Heart right ventricle (tissue), 16 donors: ENCODE data around the gene PLVAP. TPM values are rescaled to one million over a fixed set of nuclear protein-coding genes. Genes with fewer than 3 reads are reported as not detected.

Experiments
- ATAC-seq, 8 donors: fragments of 200-7000 bp; cut with Tn5 transposase; one replicate each; pipeline ENCODE4 v1.9.1; 2020; ENCODE audit warnings: mild to moderate bottlenecking in 8 of 8, moderate library complexity in 8 of 8, moderate number of reproducible peaks in 1 of 8
- DNase-seq, 2 donors: peaks; one replicate each; pipeline ENCODE4 v3.0.0-alpha.2; 2020
- H3K27ac ChIP-seq, 10 donors: fragments of 200-600 bp; sonication (generic) in 2 of 10; one replicate each; pipeline versions ENCODE4 v1.5.0 to v1.8.0; 2020 to 2022; ENCODE audit warnings: mild to moderate bottlenecking in 3 of 10
- H3K27me3 ChIP-seq, 7 donors: fragments of 200-600 bp; one replicate each; pipeline ENCODE4 v1.8.0; 2021 to 2022; ENCODE audit warnings: mild to moderate bottlenecking in 2 of 7
- H3K36me3 ChIP-seq, 9 donors: fragments of 200-600 bp; sonication (generic) in 1 of 9; one replicate each; pipeline versions ENCODE4 v1.5.0 to v1.8.0; 2020 to 2022; ENCODE audit warnings: mild to moderate bottlenecking in 2 of 9
- H3K4me1 ChIP-seq, 9 donors: fragments of 200-600 bp; sonication (generic) in 1 of 9; one replicate each; pipeline versions ENCODE4 v1.5.0 to v1.8.0; 2020 to 2022; ENCODE audit warnings: mild to moderate bottlenecking in 4 of 9
- H3K4me3 ChIP-seq, 10 donors: fragments of 200-600 bp; sonication (generic) in 2 of 10; one replicate each; pipeline versions ENCODE4 v1.5.0 to v1.8.0; 2020 to 2022; ENCODE audit warnings: mild to moderate bottlenecking in 7 of 10, moderate library complexity in 2 of 10
- H3K9me3 ChIP-seq, 11 donors: fragments of 200-600 bp in 10 of 11; sonication (generic) in 2 of 11; one replicate each; pipeline versions ENCODE4 v1.5.0 to v1.8.0; 2013 to 2022; ENCODE audit warnings: mild to moderate bottlenecking in 2 of 11, control low read depth in 1 of 11, moderate library complexity in 1 of 11
- WGBS, 2 donors: extraction: QIAGEN DNeasy Blood & Tissue Kit; methylation state at CpG; one replicate each; pipeline ENCODE4 v1.1.7; 2013; ENCODE audit warnings: inconsistent platforms in 1 of 2; 5-methylcytosine and 5-hydroxymethylcytosine counted together
- intact Hi-C, 10 donors: fragments of 100-400 bp; cut with DNase I; formaldehyde crosslinking; loops; one replicate each; pipeline versions ENCODE4 v1.11.1 to v1.14.2; 2022
- polyA plus RNA-seq, 2 donors: library from polyadenylated mRNA; stranded (reverse); fragments of 200-250 nt; gene quantifications; one replicate each; pipeline ENCODE4 v1.2.3, GENCODE V29; 2013
- total RNA-seq, 10 donors: library from RNA; stranded (reverse); fragmentation: NEBNext Ultra II Directional in 3 of 10; extraction: Animal tissue kit (Norgen Biotek cat#: 25700) in 3 of 10; gene quantifications; one replicate each; pipeline versions ENCODE4 v1.2.1 to v1.2.4, GENCODE V29; 2021 to 2023
- TF ChIP-seq, protein P1 (sequence below), 9 donors: fragments of 200-600 bp; sonication (generic) in 2 of 9; IDR thresholded peaks; one replicate each; pipeline versions ENCODE4 v1.5.0 to v1.8.0; 2021 to 2022; ENCODE audit warnings: antibody characterized with exemption in 9 of 9, mild to moderate bottlenecking in 5 of 9, moderate library complexity in 1 of 9
- donor health status: Arrhythmogenic right ventricular cardiomyopathy.
- donor health status: ischemic (EF 13 %, LVEDD 7.1; RV severe dilation, severe dysfunction).
- donor health status: healthy with polysubstance abuse.
- donor health status: DM: no; HTN: yes; CAD: no.
- donor health status: DM: no; HTN: no; CAD: no.
- donor health status: ischemic (EF 25% LVEDD 6.9; RV normal size, moderate dysfunction).
- donor health status: ischemic (EF 25% LVEDD 5.7; RV mildly dilated, moderate dysfunction).
- donor health status: healthy.
- donor health status: DM: yes; HTN: yes; CAD: no.
- donor health status: Ischemic cardiomyopathy.
- donor health status: ischemic (EF 35%, LVEDD 5.7; RV mildly dilated, moderate dysfunction).
- donor health status: nonischemic (EF 11% LVEDD 7.7; RV severe dilation, severe dysfunction).
- donor health status: DM: yes; HTN: yes; CAD: no.
- donor health status: PGD.
- donor health status: ischemic (EF 29% LVEDD 5.4; RV normal size, mild dysfunction).
- donor health status: nonischemic (EF 23%, LVEDD 6.1; RV moderate dilation, normal function).

Gene PLVAP
- total and polyA plus RNA-seq, 12 donors: 7.5 to 74.9 (median 24.5) TPM

DNA sequence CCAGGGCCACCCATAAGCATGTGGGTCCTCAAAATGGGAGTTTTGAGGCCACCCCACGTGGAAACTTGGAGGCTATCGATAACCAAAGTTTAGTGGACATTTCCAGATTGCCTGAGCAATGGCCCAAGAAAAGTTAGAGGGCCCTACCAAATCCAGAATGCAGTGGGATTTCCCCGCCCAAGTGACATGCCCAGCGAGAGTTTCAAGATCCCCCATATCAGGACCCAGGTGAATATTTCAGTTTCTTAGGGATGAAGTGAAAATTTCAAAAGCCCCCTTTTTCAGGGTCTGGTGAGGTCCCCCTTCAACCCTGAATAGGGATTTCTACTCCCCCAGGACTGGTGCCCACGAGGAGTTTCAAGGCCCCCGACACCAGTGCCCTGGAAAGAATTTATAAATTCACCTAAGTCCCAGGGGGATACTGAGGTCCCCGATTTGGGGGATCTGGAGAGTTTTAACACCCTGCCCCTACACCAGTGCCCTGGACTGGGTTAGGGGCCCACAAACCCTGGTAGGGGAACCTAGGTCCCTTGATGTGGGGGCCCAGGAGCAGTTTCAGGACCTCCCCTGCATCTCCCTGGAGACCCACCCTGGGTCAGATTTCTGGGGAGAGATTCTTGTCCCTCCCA lies 27.6 kb upstream of the PLVAP start:
- Histone ChIP-seq H3K4me1 (peaks cover 0 to 48% (median 28%) of the 10 kb centered on the region in 9 donors), H3K27me3 (peaks cover 0 to 6% (median 0%) of the 10 kb centered on the region in 7 donors), H3K9me3 (no peaks in the 10 kb centered on the region), H3K27ac (peak overlapping the region; percentile 29 to 95 (median 84)), H3K4me3 (peak overlapping the region; percentile 41 to 84 (median 64)), H3K36me3 (peaks cover 0 to 32% (median 0%) of the 10 kb centered on the region in 9 donors)
- intact Hi-C loops: no loop called here
- no peak for DNase-seq
- 63 to 71% methylated on average over 7 of the region's 7 CpGs for WGBS, 2 donors
- TF ChIP-seq, protein P1, sequence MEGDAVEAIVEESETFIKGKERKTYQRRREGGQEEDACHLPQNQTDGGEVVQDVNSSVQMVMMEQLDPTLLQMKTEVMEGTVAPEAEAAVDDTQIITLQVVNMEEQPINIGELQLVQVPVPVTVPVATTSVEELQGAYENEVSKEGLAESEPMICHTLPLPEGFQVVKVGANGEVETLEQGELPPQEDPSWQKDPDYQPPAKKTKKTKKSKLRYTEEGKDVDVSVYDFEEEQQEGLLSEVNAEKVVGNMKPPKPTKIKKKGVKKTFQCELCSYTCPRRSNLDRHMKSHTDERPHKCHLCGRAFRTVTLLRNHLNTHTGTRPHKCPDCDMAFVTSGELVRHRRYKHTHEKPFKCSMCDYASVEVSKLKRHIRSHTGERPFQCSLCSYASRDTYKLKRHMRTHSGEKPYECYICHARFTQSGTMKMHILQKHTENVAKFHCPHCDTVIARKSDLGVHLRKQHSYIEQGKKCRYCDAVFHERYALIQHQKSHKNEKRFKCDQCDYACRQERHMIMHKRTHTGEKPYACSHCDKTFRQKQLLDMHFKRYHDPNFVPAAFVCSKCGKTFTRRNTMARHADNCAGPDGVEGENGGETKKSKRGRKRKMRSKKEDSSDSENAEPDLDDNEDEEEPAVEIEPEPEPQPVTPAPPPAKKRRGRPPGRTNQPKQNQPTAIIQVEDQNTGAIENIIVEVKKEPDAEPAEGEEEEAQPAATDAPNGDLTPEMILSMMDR (IDR thresholded peaks at IDR 0.05): no peak
- ATAC-seq: no peak

DNA sequence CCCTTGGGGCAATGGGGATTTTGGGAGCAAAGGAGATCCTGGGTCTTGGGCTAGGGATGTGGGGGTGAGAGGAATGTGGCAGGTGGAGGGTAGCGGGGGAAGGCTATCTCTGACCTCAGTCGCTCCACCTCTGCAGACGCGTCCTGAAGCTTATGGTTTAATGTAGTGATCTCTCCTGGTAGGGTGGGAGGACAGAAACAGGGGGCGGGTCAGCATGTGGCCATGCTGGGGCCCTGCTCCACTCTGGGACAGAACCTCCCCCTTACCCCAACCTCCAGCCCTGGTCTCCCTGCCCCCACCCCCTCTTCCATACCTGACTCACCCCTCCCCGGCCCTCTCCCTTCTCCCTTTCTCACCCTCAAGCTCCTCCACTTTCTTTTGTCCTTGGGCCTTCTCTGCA lies 26.9 kb upstream of the PLVAP start:
- intact Hi-C loops: no loop called here
- Histone ChIP-seq H3K4me1 (peaks cover 0 to 51% (median 28%) of the 10 kb centered on the region in 9 donors), H3K27me3 (peaks cover 0 to 6% (median 0%) of the 10 kb centered on the region in 7 donors), H3K27ac (peak overlapping the region in 9 of 10 donors; percentile 75 to 95 (median 85)), H3K36me3 (peaks cover 0 to 37% (median 0%) of the 10 kb centered on the region in 9 donors), H3K4me3 (peak overlapping the region in 9 of 10 donors; percentile 41 to 84 (median 64)), H3K9me3 (no peaks in the 10 kb centered on the region)
- no peak for DNase-seq
- TF ChIP-seq, protein P1 (IDR thresholded peaks at IDR 0.05): no peak
- WGBS, 2 donors: 76 to 79% methylated on average over 6 of the region's 6 CpGs
- no peak for ATAC-seq

DNA sequence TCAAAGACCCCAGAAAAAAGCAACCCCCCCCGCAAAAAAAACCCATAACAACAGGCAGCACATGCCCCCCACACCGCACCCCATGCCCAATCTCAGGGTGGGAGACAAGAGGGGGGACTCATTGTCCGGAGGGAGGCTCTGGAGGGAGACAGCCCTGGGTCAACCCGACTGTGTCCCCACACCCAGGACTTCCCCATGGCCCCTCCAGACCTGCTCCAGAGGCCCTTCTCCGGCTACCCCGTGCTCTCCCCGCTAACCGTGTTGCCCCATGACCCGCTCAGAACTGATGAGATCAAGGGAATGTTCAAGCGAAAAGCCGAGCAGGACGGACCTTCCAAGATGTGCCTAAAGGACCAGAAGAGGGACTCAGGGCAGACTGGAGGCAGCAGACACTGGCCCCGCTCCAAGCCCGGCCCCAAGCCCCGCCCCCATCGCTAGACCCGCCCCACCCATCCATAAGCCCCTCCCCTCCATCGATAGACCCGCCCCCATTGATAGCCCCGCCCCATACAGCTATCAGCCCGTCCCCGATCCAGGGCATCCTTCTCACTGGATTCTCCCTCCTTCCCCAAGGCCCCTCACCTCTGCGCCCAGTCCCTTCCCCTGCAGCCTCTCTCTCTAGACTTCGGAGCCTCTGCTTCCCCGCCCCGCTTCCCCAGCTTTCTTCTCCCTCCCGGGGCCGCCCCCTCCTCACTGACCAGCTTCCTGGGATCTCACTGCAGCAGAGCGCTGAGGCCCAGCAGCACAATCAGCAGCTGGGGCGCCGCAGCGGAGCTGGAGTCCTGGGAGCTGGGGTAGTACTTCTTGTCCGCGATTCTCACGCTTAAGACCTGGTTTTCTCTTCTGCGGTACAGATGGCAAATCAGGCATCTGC lies 26.1 kb upstream of the PLVAP start:
- peaks cover 0 to 51% (median 25%) of the 10 kb centered on the region in 9 donors for H3K4me1 ChIP-seq
- H3K27ac ChIP-seq: peak overlapping the region in 7 of 10 donors; percentile 79 to 95 (median 89)
- peak in 1 of 2 donors; percentile 48 for DNase-seq
- TF ChIP-seq, protein P1 (IDR thresholded peaks at IDR 0.05): no peak
- peaks cover 0 to 6% (median 0%) of the 10 kb centered on the region in 7 donors for H3K27me3 ChIP-seq
- peaks cover 0 to 44% (median 0%) of the 10 kb centered on the region in 9 donors for H3K36me3 ChIP-seq
- peak overlapping the region in 9 of 10 donors; percentile 41 to 84 (median 64) for H3K4me3 ChIP-seq
- peak in 7 of 8 donors; percentile 8 to 58 (median 31) for ATAC-seq
- intact Hi-C loops: no loop called here
- H3K9me3 ChIP-seq: no peaks in the 10 kb centered on the region
- WGBS, 2 donors: 37 to 42% methylated on average over 30 to 36 of the region's 36 CpGs

DNA sequence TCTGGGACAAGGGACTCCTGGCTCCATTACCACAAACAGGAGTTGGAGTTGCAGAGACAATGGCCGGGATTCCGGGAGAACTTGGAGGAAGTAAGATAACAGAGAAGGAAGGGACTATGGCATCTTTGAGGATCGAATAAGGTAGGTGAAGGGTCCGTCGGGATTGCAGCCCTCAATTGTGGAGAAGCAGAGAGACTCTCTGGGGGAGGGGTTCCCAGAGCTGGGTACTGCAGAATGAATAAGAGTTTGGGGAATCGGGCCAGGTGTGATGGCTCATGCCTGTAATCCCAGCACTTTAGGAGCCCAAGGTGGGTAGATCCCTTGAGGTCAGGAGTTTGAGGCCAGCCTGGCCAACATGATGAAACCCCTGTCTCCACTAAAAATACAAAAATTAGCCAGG lies 24.5 kb upstream of the PLVAP start:
- peak in 1 of 8 donors; percentile 22 for ATAC-seq
- intact Hi-C loops: no loop called here

More for the DNA sequence above, 24.5 kb upstream of the PLVAP start:
- TF ChIP-seq, protein P1 (IDR thresholded peaks at IDR 0.05): no peak
- Histone ChIP-seq H3K4me3 (no peak overlapping the region), H3K9me3 (no peaks in the 10 kb centered on the region), H3K27ac (peak overlapping the region in 2 of 10 donors; percentile 22 to 35), H3K27me3 (peaks cover 0 to 6% (median 0%) of the 10 kb centered on the region in 7 donors), H3K36me3 (peaks cover 0 to 58% (median 0%) of the 10 kb centered on the region in 9 donors), H3K4me1 (peaks cover 0 to 43% (median 13%) of the 10 kb centered on the region in 9 donors)
- WGBS, 2 donors: 61 to 75% methylated on average over 6 of the region's 6 CpGs
- DNase-seq: no peak
